ENCODE measurements around the gene IL19.
"Not testable (repeated sequence)": the region's sequence is repeated elsewhere in the genome, so short reads cannot be mapped to it uniquely, and the experiment has no call there.

The IL19 gene

GRCh38 chr1:206778031-206778430, 7.5 kb downstream of the IL19 start:
- no peak for DNase-seq

- not testable (repeated sequence) for DNase-seq
Measured at GRCh38 chr1:206778911-206779310, 8.3 kb downstream of the IL19 start.

GRCh38 chr1:206779638-206780037, 9.1 kb downstream of the IL19 start:
- no peak for DNase-seq

DNA sequence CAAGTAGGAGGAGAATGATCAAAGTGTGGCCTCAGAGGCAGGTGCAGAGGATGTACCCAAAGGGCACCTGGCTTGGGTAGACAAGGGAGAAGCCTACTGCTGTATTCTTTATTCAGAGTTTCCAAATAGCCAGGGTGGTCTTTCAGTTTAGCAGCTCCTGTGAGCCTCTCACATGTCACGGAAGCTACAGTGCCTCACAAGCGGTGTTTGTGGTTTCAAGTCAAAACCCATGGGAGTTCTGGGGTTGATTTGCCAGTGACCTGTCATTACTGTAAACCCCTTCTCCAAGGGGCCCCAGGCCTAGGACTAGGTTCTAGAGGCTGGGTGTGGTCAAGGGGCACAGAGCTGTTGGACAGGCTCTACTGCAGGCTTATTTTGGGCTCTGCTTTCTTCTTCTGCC, 11.9 kb downstream of the IL19 start:
- peak; percentile 46 for DNase-seq

GRCh38 chr1:206783506-206783905, 12.9 kb downstream of the IL19 start:
- DNase-seq = no peak

DNA sequence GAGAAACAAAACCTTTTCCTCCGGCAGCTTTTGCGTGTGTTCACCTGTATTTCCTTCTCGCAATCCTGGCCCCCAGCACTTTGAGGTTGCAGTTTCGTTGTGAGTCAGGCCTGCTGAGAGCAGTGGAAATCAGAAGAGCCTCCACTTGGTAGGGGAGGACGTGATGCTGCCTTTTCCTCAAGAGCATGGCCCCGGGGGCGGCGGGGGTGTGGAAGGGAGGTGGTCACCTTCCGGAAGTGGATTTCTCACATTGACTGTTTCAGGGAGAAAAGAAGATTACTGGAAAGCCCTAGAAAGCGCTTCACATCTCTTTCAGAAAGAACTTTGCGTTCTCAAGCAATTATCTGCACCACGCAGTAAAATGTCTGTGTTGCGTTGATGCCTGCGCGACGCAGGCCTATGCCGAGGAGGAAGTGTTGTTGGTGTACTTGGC, 13.9 kb downstream of the IL19 start:
- peak; percentile 43 for DNase-seq

GRCh38 chr1:206785182-206785765, 14.7 kb downstream of the IL19 start:
- no peak for DNase-seq

DNA sequence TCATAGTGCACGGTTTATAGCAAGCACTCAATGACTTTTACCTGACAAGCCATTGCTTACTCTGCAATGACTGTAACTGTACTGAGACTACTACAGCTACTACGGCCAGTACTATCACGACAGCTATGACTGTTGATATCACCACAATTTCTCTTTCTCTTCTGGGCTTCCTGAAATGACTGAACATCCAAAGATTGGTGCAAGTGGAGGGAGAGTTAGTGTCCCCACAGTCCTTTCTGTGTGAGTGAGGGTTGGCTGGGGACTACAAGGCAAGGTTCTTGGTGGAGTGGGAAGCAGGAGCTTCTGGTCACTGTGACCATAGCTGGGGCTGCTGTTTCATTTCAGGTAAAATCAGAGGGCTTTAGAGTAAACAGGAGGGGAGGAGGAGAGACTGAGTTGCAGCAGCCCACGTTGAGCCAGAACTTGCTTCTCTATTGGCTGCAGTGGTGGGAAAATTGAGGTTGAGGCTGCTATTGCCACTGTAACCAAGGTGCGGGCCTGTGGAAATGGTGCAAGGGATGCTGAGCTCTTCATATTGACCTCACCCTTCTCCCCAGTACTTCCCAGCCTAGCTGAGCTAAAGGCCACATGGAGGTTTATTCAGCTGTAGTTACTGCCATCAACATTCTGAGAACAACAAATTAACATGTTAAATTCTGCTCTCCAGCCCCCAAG, 15.8 kb downstream of the IL19 start:
- DNase-seq = no peak

GRCh38 chr1:206787891-206788290, 17.3 kb downstream of the IL19 start:
- no peak for DNase-seq

DNA sequence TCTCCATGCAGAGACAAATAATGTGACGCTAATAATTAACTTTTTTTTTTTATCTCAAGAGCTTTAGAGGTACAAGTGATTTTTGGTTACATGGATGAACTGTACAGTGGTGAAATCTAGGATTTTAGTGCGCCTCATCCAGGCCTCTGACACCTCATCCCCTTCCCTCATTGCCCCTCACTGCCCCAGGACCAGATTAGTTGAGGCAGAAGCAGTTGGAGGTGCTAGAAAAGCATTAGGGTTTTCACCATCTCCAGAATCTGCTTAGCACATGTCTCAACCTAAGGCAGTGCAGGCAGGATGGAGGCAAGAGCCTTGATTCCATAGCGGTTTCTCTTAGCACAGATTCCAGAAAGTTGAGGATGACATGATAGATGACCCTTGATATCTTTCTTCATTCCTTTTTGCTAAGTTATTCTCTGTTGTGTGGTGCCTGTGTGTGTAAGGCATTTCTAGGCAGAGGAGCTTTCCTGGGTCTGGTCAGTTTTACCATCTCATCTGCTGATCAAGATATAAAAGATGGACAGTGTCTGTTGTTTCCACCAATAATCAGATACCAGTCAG, 18.0 kb downstream of the IL19 start:
- no peak for DNase-seq

DNA sequence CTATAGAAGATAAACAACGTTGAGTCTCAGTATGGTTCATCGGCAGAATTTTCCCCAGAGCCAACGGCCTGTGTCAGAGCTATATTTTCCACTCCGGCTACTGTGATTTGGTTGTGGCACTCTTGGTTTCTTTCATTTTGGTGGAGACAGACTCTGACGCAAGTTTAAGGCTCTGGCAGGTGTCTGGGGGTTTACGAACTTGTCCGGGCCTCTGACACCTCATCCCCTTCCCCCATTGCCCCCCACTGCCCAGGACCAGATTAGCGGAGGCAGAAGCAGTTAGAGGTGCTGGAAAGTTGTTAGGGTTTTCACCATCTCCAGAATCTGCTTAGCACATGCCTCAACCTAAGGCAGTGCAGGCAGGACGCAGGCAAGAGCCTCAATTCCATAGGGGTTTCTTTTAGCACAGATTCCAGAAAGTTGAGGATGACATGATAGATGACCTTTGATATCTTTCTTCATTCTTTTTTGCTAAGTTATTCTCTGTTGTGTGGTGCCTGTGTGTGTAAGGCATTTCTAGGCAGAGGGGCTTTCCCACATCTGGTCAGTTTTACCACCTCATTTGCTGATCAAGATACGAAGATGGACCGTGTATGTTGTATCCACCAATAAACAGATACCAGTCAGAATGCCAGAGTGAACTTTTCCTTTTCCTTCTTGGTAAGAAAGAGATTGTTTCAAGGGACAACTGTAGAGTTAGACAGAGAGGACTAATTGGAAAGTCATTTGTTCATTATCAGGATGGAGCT, 20.1 kb downstream of the IL19 start:
- DNase-seq = peak; percentile 20

DNA sequence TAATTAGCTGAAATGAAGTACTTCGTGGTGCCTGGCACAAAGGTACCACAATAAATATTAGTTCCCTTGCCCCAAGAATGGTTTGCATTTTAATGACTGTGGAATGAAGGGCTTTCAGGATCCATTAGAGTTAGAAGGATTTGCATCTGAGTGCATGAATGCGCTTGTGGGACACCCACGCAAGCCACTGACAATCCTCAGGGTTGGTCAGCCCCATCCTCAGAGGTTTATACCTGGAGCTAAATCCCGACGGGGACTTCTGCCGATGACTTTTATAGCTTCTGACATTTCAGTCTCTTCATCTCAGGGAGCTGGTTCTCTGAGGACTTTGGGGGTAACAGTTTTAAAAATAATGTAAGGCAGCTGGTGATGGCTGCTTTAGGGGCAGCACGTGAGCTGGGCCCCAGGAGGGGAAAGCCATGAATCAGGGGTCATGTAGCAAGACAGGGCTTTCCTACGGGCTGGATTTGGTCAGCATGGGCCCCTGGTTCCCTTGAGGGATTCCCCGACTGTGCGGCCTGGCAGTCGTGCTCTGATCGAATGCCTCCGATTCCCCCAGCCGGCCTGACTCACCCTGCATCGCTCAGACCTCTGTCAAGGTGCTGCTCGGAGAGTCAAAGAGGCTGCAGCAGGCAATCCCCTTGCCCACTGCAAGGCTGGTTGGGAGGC, 22.5 kb downstream of the IL19 start:
- DNase-seq = no peak

GRCh38 chr1:206793620-206794019, 23.0 kb downstream of the IL19 start:
- no peak for DNase-seq

DNA sequence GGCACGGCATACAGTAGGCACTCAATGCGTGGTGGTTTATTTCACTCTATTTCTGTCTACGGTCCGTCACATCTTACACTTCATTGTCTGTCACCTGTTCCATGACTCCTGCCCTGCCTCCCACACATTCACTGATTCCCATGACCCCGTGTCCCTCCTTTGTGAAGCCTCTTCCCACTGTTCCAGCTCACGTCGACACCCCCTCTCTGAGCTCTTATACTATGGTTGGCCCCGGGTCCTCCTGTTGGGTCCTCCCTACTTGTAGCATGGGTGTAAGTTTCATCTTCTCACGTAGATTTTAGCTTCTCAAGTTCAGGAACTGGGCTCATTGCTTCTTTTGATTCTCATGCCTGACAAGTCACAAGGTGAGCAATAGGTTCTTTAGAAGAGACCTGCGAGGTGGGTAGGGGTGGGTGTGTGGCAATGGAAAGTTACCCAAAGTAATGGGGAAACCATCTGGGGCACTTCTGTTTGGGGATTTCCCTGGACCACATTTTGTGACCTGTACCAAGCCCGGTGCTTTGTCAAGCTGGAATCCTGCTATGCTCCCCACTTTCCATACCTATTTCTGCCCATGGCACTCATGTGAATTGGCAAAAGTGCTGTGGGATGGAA, 23.8 kb downstream of the IL19 start:
- no peak for DNase-seq

DNA sequence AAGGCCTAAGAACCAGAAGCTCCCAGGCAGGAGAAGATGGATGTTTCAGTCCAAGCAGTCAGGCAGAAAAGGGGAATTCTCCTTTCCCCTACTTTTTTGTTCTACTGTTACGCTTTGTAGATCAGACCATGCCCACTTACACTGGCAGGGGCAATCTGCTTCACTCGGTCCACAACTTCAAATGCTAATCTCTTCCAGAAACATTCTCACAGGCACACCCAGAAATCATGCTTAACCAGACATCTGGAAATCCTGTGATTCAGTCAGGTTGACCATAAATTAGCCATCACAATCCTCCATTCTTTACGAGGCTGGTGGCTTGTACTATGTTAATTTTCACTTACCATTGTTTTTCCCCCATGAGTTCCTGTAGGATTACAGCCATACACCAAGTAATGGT, 25.5 kb downstream of the IL19 start:
- DNase-seq = no peak

GRCh38 chr1:206796981-206797402, 26.4 kb downstream of the IL19 start:
- peak; percentile 25 for DNase-seq

- DNase-seq = peak; percentile 39
Measured at GRCh38 chr1:206797534-206798383, 27.2 kb downstream of the IL19 start.

- DNase-seq = no peak
Measured at GRCh38 chr1:206798384-206798996, 27.9 kb downstream of the IL19 start.

- no peak for DNase-seq
Measured at GRCh38 chr1:206799311-206799710, 28.7 kb downstream of the IL19 start.

DNA sequence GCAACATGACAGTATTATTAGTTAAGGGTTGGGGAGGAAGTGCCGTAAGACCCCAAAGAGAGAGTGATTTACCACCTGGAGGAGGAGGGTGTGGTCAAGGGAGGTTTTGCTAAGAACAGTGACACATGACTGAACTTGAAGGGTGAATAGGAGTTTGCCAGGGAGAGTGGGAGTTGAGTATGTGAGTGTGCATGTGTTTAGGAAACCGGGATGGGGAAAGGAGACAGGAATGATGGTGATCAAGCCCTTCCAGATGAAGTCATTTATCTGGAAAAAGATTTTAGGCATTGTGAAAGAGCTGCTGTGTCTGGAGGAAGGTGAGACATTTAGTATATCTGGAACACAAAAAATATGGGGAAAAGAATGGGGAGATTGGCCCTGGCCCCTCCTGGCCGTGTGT, 29.8 kb downstream of the IL19 start:
- DNase-seq = no peak

DNA sequence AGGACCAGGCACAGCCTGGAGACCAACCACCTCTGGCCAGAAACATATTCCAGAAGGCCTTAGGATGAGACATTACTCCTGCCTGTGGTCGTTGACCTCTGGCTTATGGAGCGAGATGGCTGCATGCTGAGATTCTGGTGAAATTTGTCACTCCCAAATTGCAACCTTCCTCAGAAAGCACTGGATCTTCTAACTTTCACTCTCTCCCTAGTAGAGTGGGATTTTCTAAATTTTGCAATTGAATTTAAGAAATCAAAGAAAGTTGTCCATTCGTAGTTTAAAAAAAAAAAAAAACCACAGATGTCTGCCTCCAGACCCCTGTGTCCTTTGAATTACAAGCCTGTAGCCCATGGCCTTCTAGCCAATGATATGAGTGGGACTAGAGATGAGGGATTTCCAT, 30.3 kb downstream of the IL19 start:
- DNase-seq = no peak

Measured in CD4-positive, alpha-beta T cell treated with Interleukin-15 for 1 hour (primary cell).